ENCODE measurements around the gene LLPH.

DNA sequence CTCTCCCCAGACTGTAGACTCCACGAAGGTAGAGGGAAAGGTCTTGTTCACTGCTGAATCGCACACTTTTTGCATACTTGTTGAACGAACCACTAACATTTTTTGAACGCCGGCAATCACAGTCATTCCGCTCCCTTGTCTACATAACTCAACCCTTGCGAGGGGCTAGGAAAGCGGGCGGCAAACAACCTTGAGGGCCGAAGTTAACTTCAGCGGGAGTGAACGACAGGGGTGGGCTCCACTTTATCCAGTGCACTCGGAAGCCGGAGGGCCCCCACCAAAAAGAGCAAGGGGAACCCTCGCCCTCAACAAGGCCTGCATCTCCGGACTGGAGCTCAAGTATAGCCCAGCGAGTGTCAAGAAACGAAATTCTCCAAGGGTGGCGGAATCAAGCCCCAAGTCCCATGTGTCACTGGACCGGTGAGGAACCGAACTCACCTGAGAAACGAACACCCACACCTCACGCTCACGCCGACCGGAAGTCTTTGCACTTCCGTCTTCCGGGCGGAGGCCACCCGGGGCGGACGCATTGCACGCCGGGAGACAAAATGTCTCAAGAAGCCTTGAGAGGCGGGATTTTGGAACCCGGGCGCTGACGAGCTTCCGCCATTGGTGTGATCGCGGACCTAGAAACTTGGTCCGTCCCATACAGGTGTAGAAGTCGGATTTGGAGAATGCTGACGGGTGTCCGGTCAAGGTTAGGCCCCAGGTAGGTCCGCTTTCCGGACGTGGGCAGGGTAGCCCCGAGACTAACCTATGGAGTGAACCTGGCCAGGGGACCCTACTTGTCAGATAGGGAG is at the start of gene LLPH:
- peak; percentile 94 for TF ChIP-seq POLR2A (IDR thresholded peaks at IDR 0.05; ENCODE audit: low read length)
- TF ChIP-seq GATA1 (IDR thresholded peaks at IDR 0.05; ENCODE audit: low read depth, low read length), result no peak

All from erythroblast (primary cell).